Transverse colon (tissue), 4 donors: ENCODE measurements around the gene FNDC5. TPM values are rescaled to one million over a fixed set of nuclear protein-coding genes. Genes with fewer than 3 reads are reported as not detected.

Experiments used
- DNase-seq: peaks from one replicate; pipeline ENCODE4 v3.0.0-alpha.2; 2019
- H3K27ac ChIP-seq, 4 donors: fragments of 200-600 bp; sonication (generic); 2 replicates each; pipeline ENCODE4 v1.5.1; 2016 to 2018; ENCODE audit warnings: inconsistent platforms in 4 of 4
- H3K27me3 ChIP-seq: fragments of 200-600 bp; sonication (generic); 2 replicates; pipeline ENCODE4 v1.5.1; 2017; ENCODE audit warnings: inconsistent platforms
- H3K36me3 ChIP-seq, 4 donors: fragments of 200-600 bp; sonication (generic); 2 replicates each; pipeline ENCODE4 v1.5.1; 2017 to 2019; ENCODE audit warnings: inconsistent platforms in 4 of 4
- H3K4me1 ChIP-seq, 4 donors: fragments of 200-600 bp; sonication (generic); 2 replicates each; pipeline ENCODE4 v1.5.1; 2017 to 2020; ENCODE audit warnings: inconsistent platforms in 4 of 4
- H3K4me3 ChIP-seq, 4 donors: fragments of 200-600 bp; sonication (generic); 1 replicate in 1 of 4; 2 replicates in 3 of 4; pipeline versions ENCODE4 v1.5.1 to v1.6.1; 2017 to 2019; ENCODE audit warnings: inconsistent platforms in 4 of 4
- H3K9me3 ChIP-seq, 2 donors: fragments of 200-600 bp; sonication (generic); 2 replicates each; pipeline ENCODE4 v1.5.1; 2017 to 2019; ENCODE audit warnings: inconsistent platforms in 2 of 2
- CTCF ChIP-seq, 5 experiments: fragments of 200-600 bp in 3 of 5; fragments of 450-650 bp in 2 of 5; sonication (generic) in 3 of 5; IDR thresholded peaks; 1 replicate in 2 of 5; 2 replicates in 3 of 5; pipeline ENCODE4 v1.5.1; 2016 to 2017; ENCODE audit warnings: antibody characterized with exemption in 5 of 5, inconsistent platforms in 3 of 5, mild to moderate bottlenecking in 2 of 5, moderate library complexity in 1 of 5
- EP300 ChIP-seq: sonication (generic); formaldehyde crosslinking; IDR thresholded peaks from one replicate; pipeline ENCODE4 v1.6.1; 2017; ENCODE audit warnings: antibody characterized with exemption, low read depth
- POLR2A ChIP-seq: fragments of 450-650 bp; IDR thresholded peaks from one replicate; pipeline ENCODE4 v1.6.1; 2016; ENCODE audit warnings: antibody characterized with exemption, mild to moderate bottlenecking, moderate library complexity
- POLR2AphosphoS5 ChIP-seq, 3 donors: sonication (generic); formaldehyde crosslinking; IDR thresholded peaks; one replicate each; pipeline ENCODE4 v1.6.1; 2016; ENCODE audit warnings: antibody characterized with exemption in 3 of 3
- WGBS, 2 donors: methylation state at CpG; one replicate each; pipeline ENCODE4 v1.1.5; 2018; ENCODE audit warnings: low coverage in 1 of 2; 5-methylcytosine and 5-hydroxymethylcytosine counted together
- in situ Hi-C, 4 donors: fragments of 200-750 bp; cut with MboI; loops; one replicate each; pipeline versions ENCODE4 v1.15.0 to v1.15.1; 2017; ENCODE audit warnings: low sequenced_read_pairs in 3 of 4, low pct_ligation_motif_present in 1 of 4, low pct_unique_long_range_greater_than_20kb in 1 of 4
- intact Hi-C: fragments of 100-400 bp; cut with DNase I; formaldehyde crosslinking; loops from one replicate; pipeline ENCODE4 v1.15.1; 2023; ENCODE audit warnings: low total_unique reads
- total RNA-seq, 4 donors: library from RNA; depleted of rRNA; stranded (reverse); fragments of >200 nt; gene quantifications; one replicate each; pipeline ENCODE4 v1.1.0, GENCODE V29; 2016

FNDC5 gene
- total RNA-seq, 4 donors from 2014 or later = 0.32 to 0.55 TPM; not detected in 2

GRCh38 chr1:32869923-32870614 is 643 bp downstream of the FNDC5 start:
- Histone ChIP-seq H3K27ac (no peak overlapping the region), H3K9me3 (no peaks in the 10 kb centered on the region), H3K36me3 (no peaks in the 10 kb centered on the region), H3K4me3 (peak overlapping the region in 2 of 4 donors; percentile 26 to 51), H3K27me3 (peaks cover 34% of the 10 kb centered on the region), H3K4me1 (peaks cover 5 to 29% (median 15%) of the 10 kb centered on the region in 4 donors)
- intact Hi-C loops = no loop called here
- no peak for DNase-seq
- TF ChIP-seq POLR2AphosphoS5 (IDR thresholded peaks at IDR 0.05) (no peak), POLR2A (no peak), EP300 (no peak), CTCF (IDR thresholded peaks at IDR 0.05) (no peak)
- WGBS, 2 donors = 67% methylated on average over 16 of the region's 16 CpGs; no CpG with 5 or more reads in 1 of the 2 donors
- in situ Hi-C loops = loop anchor here in 1 of 4 donors (10.0 kb wide), 1 partner anchor 165 kb away; the partner anchor contains the start of gene SYNC

DNA sequence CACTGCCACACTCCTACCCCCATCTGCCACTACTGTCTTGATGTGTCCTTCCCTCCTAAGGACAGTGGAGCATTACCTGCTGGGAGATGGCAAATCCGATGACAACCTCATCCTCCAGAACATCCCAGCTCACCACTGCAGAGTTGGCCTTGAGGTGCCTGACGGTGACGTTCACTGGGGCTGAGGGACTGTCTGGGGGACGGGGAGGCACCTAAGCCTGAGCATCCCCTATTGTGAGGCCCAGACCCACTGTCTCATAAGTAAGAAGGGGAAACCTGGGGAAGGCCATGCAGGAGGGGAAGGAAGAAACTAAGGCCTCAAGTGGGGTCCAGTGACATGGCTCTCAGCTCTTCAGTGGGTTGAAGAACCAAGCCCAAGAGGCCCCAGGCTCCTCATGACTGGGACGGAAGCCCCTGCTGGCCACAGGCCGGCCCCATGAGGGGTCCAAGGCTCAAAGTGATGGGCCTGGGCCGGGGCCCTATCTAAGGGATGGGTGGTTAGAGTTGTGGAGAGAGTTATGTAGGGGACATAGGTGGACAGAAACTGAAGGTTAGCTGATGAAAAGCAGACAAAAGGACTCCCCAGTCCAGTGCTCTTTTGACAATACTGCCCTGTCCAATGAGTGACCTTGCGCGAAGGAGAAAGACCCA is 1.8 kb downstream of the FNDC5 start:
- intact Hi-C loops = no loop called here
- TF ChIP-seq POLR2A (no peak), POLR2AphosphoS5 (IDR thresholded peaks at IDR 0.05) (no peak), EP300 (no peak), CTCF (IDR thresholded peaks at IDR 0.05) (no peak)

GRCh38 chr1:32868085-32868484 is 2.6 kb downstream of the FNDC5 start:
- in situ Hi-C loops = loop anchor here in 1 of 4 donors (10.0 kb wide), 1 partner anchor 163 kb away; the partner anchor contains the start of gene SYNC
- Histone ChIP-seq H3K9me3 (no peaks in the 10 kb centered on the region), H3K36me3 (peaks cover 0 to 3% (median 0%) of the 10 kb centered on the region in 4 donors), H3K4me1 (peaks cover 5 to 29% (median 15%) of the 10 kb centered on the region in 4 donors), H3K27me3 (peaks cover 34% of the 10 kb centered on the region), H3K4me3 (no peak overlapping the region), H3K27ac (no peak overlapping the region)
- TF ChIP-seq POLR2AphosphoS5 (IDR thresholded peaks at IDR 0.05) (no peak), EP300 (no peak), POLR2A (no peak), CTCF (IDR thresholded peaks at IDR 0.05) (no peak)
- 83 to 96% methylated on average over 4 to 13 of the region's 13 CpGs for WGBS, 2 donors
- no peak for DNase-seq
- intact Hi-C loops = no loop called here

More for the DNA sequence above, 1.8 kb downstream of the FNDC5 start:
- H3K9me3 ChIP-seq = no peaks in the 10 kb centered on the region
- H3K4me1 ChIP-seq = peaks cover 5 to 29% (median 15%) of the 10 kb centered on the region in 4 donors
- H3K36me3 ChIP-seq = no peaks in the 10 kb centered on the region
- no peak overlapping the region for H3K4me3 ChIP-seq
- 80 to 91% methylated on average over 1 to 9 of the region's 9 CpGs for WGBS, 2 donors
- no peak for DNase-seq
- in situ Hi-C loops = loop anchor here in 1 of 4 donors (10.0 kb wide), 1 partner anchor 164 kb away; the partner anchor contains the start of gene SYNC
- H3K27ac ChIP-seq = no peak overlapping the region
- peaks cover 34% of the 10 kb centered on the region for H3K27me3 ChIP-seq

DNA sequence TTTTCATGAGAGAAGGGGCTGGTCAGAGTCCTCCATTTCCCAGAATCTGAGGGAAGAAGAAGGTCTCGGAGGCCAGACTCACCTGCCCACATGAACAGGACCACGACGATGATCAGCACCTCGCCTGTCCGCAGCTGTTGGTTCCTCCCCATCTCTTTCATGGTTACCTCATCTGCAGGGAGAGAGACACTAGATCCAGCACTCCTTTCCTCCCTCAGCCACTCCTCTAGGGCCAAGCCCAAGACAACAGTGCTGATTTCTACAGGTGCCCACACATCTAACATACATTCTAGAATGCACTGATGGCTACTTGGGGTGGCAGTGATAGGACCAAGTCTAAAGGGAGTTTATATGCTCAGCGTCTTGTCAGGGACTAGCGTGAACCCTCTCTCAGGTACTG is 3.0 kb downstream of the FNDC5 start:
- Histone ChIP-seq H3K27me3 (peaks cover 34% of the 10 kb centered on the region), H3K4me1 (peaks cover 5 to 27% (median 14%) of the 10 kb centered on the region in 4 donors), H3K4me3 (no peak overlapping the region), H3K36me3 (peaks cover 0 to 7% (median 0%) of the 10 kb centered on the region in 4 donors), H3K27ac (no peak overlapping the region), H3K9me3 (no peaks in the 10 kb centered on the region)
- 88% methylated on average over 7 of the region's 7 CpGs; no CpG with 5 or more reads in 1 of the 2 donors for WGBS, 2 donors
- intact Hi-C loops = no loop called here
- DNase-seq = no peak
- TF ChIP-seq CTCF (IDR thresholded peaks at IDR 0.05) (no peak), POLR2AphosphoS5 (IDR thresholded peaks at IDR 0.05) (no peak), EP300 (no peak), POLR2A (no peak)
- in situ Hi-C loops = loop anchor here in 1 of 4 donors (10.0 kb wide), 1 partner anchor 163 kb away; the partner anchor contains the start of gene SYNC
